Measurements from ENCODE around the gene ABCG5. TPM values are rescaled to one million over a fixed set of nuclear protein-coding genes. Genes with fewer than 3 reads are reported as not detected.

Gene ABCG5
- polyA plus RNA-seq (2013, experiment 1 of 2; ENCODE audit: insufficient read length): 0.05 TPM
- not detected for polyA plus RNA-seq (2013, experiment 2 of 2; ENCODE audit: insufficient read length)

DNA sequence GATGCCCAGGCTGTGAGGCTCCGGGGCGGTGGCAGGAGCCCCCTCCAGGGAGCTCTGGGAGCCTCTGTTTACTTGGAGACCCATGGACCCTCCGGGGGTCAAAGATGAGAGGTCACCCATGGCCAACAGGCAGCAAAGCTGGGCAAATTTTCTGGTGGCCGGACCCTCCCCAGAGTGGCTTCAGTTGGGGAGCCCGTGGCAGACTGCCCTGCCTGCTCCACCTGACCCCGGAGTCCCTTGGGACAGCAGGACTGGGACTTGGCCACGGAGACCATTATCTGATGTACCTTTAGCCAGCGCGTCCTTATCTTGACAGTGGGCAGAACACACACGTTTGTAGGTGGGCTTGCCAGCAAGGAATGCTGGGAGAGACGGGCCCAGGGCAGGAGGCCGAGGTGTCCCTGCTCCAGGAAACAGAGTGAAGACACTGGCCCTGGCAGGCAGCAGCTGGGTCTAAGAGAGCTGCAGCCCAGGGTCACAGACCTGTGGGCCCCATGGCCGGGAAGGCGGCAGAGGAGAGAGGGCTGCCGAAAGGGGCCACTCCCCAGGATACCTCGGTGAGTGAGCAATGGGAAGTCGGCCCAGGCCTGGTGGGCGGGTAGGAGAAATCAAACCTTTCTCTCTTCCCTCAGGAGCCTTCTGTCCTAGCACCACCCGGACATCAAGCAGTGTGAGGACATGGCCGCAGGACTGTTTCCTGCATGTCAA, at the start of gene ABCG5, which contains the start of gene ABCG8:
Gene ABCG5 (minus strand): TSS at position 280 of the 708 bp plus-strand sequence. CDS start 160 bp downstream, at position 120.
Gene ABCG8 (plus strand): TSS at position 412 of the 708 bp plus-strand sequence. CDS start 83 bp downstream, at position 495.
- DNase-seq: no peak

DNA sequence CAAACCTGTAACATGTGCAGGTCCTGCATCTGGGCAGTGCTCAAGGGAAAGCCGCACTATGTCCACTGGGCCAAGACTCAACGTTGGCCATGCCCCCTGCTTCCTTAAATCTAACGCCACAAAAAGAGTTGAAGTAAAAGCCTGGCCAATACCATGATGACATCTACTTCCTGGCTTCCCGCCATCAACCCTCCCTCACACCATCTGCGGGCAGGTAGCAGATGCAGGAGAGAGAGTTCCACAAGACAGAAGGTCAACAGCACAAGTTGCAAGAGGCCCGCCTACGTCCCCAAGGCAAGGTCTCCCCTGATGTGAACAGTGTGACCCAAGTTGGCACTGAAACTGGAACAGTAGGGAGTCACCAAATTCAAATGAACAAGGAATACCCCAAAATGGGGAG, 48.5 kb upstream of the ABCG5 start:
- no peak for DNase-seq

DNA sequence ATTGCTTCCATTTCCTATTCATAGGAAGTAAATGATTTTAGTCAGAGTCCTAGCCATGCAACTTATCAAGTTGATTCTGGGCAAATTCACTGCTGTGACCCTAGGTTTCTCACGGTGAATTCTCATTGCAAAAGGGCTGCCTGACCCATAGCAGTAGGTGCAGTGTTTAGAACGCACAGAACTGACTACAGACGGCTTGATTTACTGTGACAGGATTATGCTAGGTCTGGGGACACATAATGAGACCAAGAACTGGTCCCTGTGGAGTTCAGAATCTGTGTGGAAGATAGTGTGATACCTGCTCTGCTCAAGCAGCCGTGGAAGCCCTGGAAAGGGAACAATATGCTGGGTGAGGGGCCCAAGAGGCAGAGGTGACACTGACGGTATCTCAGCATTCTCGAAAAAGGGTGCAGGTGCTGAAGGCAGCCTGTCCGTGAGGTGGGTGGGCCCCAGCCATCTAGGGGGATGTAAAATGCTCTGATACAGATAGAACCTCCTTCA, 46.5 kb upstream of the ABCG5 start:
- no peak for DNase-seq

DNA sequence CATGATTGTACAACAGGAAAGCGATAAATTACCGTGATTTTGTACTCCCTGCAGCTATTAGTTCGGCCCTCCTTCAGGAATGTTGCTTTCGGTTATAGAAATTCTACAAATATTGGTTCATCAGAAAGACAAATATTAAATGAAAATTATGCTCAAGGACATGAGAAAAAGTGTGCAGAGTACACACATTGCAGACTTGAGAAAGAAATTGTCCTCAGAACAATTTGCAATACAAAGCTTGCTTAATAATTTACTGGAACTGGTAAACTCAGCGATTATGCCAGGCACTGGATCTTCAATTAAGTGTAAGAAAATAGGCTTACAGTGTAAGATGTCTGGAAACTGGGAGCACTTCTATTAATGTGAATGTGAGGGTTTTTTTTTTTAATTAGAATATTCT, 46.0 kb upstream of the ABCG5 start:
- no peak for DNase-seq

DNA sequence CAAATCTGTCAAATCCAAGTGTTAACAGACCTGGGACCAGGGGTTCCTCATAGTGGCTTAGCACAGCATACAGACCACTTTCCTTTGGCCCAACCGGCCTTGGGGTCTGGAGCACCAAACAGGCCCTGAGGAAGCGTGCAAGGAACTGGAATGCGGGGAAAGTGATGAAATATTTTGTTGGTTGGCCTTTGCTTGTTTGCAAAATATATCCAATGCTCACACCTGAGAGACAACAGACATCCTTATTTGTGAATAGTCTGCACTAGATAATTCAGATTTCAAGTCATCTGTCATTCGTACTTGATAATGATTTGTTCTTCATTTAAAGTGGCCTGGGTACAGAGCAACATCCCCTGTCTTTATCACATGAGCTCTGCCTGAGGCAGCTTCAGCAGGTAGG, 43.7 kb upstream of the ABCG5 start:
- DNase-seq: no peak

DNA sequence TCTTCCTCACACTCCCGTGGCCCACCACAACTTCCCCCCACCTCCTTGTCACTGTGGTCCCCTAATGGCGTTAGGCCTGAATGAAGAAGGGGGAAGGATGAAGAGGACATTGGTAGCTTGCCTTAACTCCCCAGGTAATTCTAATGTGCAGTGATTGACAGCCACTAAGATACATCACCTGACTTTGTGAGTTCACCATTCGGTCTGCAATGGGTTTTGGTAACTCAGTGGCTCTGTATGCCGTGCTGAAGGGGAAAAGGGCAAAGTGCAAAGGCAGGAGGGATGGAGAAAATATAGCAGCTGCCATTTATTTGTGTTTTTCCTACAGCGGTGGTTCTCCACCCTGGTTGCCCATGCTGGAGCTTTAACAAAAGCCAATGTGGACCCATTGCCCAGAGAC, 42.3 kb upstream of the ABCG5 start:
- DNase-seq: no peak

DNA sequence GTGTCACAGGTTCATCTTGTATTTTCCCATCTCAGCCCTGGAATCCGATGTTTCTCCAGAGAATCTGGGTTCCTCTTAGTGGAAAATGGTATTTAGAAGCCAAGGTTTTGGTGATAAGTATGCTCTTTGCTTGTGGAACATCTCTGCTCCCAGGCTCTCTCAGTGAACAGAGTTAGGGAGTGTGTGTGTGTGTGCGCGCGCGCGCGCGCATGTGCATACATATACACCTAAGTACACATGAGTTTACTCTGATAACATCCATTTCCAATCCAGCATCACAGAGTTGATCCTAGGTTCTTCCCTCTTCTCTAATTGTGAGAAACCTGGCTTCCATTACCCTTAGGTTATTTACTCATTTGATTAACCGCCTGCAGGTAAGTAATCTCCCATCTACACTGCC, 41.8 kb upstream of the ABCG5 start:
- no peak for DNase-seq

DNA sequence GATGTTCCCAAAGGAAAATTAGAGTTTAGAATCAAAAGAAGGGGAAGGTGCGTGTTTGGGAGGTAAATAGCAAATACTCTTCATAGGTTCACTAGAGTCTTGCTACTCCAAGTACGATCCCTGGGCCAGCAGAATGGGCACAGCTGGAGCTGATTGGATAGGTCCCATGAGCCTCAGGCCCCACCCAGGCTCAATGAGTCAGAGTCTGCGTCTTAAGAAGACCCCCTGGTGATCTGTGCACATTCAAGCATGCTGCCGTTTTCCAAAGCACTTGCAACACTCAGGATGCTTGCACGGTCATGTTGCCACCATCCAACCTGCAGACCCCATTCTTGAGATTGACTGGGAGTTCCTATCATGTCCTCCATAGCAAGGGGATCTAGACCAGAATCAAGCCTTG, 40.6 kb upstream of the ABCG5 start:
- DNase-seq: peak; percentile 48

DNA sequence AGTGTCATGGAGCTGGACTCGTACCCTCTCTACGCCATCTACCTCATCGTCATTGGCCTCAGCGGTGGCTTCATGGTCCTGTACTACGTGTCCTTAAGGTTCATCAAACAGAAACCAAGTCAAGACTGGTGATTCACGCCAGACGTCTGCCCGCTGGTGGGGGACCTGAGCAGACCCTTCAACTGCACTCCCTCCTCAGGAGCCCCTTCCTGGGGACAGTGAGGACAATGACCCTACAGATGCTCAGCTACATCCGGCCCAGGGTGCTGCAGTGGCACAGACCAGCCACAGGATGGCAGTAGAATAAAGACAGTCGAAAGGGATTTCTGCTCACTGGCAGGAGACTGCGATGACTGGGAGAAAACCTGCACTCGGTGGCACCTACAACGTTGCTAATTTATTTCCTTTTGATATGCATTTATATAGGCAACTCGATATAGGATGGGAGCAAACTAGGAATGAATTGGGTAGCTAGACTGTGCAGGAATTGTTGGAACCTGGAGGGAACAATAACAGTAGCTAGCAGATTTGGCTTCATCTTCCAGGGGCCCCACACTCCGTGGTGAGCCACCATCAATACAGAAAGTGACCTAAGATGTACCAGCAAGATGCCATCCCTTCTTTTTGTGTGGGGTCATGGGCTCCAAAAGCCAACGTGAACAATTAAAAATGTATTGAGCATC, 39.3 kb upstream of the ABCG5 start:
- peak; percentile 52 for DNase-seq

DNA sequence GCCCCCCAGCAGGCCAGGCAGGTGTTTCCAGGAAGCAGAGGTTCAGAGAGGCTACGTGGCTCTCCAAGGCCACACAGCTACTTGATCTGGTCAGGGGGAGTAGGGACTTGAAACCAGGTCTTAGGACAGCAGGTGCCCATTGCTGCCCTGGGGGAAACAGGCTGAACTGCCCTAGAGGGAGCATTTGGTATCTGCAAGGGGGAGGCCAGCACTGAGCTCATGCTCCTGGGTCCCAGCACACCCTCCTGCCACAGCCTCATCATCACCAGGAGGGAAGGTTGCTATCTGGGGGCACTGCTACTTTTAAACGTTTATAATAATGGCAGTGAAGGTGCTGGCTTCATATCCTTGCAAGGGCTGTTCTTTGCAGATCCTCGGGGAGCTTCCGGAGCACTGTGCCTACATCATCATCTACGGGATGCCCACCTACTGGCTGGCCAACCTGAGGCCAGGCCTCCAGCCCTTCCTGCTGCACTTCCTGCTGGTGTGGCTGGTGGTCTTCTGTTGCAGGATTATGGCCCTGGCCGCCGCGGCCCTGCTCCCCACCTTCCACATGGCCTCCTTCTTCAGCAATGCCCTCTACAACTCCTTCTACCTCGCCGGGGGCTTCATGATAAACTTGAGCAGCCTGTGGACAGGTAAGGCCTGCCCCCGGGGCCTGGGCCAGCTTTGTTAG, 36.3 kb upstream of the ABCG5 start:
- no peak for DNase-seq

DNA sequence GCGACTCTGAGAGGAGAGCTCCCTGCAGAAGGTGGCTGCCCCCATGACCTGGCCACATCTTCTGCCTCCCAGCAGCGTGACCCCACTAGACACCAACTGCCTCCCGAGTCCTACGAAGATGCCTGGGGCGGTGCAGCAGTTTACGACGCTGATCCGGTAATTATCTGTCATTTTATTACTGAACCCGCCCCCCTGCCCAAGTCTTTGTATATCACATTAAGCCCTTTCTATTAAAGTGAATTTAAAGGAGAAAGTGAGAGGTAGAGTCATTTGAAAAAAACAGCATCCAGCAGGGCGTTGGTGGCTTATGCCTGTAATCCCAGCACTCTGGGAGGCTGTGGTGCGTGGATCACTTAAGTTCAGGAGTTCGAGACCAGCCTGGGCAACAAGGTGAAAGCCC, 33.5 kb upstream of the ABCG5 start:
- no peak for DNase-seq

DNA sequence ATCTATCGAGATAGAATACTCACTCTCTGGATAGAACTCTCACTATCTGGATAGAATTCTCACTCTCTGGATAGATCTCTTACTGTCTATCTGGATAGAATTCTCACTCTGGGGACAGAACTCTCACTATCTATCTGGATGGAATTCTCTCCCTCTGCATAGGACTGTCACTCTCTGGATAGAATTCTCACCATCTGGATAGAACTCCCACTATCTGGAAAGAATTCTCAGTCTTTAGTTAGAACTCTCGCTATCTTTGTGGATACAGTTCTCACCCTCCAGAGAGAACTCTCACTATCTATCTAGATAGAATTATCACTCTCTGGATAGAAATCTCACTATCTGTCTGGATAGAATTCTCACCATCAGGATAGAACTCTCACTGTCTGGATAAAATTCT, 16.7 kb upstream of the ABCG5 start:
- no peak for DNase-seq

DNA sequence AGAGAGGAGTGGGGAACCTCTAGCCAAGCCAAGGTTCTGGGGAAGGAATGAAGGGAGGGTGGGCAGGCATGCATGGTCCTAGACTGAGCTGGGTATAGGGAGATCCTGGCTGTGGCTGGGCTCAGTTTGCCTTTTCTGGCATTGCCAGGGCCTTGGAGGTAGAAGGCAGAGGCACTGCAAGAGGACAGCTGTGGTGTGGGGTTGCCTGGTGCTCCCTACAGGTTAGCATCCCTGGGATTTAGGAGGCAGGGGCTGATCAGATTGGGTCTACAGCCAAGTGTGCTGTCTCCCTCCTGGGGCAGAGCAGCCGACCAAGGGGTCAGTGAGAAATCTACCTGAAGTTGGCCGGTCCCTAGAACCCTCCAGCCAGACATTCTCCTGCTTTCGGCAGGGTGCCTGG, 16.0 kb upstream of the ABCG5 start:
- DNase-seq: no peak

DNA sequence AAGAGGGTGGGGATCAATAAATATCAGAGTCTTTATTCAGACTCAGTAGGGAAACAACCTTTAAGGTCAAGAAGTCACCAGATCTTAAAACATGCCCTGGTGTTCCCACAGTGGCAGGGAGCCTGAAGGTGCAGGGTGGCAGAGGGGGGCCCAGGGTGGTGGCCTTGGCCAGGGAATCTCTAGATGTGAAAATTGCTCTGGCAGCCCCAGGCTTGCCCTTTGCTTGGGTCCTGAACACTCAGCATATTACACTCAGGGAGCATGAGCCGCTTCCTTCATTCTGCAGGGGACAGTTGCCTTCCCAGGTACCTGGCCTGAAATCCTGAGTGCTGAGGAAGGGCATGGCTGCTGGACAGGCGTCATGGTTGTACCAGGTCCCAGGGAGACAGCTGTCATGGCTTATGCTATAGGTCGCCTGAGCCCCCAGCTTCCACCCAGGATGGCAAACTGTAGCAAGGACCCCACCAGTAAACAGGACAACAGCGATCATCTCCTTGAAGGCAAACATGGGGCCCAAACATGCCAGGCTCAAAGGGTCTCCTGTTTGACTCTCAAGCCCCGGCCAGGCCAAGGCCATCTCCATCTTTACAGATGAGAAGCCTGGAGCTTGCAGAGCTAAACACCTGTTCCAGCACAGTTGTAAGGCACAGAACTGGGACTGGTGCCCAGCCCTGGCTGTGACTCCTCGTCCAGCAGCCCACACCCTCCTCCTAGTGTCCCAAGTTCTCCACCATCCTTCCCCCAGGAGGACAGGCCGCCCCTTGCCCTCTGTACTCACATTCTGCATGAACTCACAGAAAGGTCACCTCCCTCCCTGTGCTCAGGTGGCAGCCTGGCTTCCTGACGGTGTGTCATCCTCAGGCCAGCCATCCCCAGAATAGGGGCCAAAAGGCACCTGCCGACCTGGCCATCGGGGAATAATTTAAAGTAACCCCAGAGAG, 14.8 kb upstream of the ABCG5 start:
- no peak for DNase-seq

DNA sequence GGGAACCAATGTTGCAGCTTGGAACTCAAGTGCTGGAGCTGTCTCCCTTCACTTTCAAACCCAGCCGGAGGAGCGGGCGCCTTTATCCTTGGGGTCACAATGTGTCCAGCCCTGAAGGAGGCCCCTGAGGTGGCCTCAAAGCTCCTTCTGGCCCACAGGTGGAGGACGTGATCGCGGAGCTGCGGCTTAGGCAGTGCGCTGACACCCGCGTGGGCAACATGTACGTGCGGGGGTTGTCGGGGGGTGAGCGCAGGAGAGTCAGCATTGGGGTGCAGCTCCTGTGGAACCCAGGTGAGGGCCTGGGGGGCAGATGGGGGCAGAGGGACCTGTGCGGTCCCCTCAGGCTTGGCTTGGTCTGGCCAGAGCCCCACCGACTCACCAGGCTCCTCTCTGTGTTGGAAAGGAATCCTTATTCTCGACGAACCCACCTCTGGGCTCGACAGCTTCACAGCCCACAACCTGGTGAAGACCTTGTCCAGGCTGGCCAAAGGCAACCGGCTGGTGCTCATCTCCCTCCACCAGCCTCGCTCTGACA, 13.6 kb upstream of the ABCG5 start:
- DNase-seq: no peak

DNA sequence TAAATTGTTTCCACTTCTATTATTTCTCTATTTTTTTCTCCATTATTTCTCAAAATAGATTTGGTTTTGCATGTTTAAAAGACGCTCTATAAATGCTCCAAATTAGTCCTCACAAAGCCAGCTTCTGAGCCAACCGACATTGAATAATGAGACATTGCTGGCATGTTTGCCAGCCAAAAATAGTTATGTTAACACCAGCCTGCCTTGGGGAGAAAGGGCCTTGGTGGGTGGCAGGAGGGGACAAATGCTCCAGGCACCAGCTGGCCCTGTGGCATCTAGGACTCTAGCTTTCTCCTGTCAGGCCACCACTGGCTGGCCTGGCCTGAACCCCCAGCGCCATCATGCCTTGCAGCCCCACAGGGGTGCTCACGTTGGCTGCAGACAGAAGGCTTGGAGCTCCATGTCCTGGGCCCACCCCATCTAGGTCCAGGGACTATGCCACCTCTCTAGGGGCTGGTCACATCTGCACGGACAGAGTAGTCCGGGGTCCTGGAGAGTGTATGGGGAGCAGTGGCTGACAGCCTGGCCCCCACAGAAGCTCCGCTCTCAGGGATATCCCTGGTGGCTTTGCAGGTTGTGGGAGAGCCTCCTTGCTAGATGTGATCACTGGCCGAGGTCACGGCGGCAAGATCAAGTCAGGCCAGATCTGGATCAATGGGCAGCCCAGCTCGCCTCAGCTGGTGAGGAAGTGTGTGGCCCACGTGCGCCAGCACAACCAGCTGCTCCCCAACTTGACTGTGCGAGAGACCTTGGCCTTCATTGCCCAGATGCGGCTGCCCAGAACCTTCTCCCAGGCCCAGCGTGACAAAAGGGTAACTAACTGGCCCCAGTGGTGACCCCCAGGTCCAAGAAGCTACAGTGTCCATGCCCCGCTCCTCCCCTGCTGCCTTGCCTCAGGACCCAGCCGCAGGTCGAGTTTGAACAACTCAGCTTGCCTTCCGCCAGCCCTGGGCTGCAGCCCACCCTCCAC, 12.7 kb upstream of the ABCG5 start:
- DNase-seq: no peak

DNA sequence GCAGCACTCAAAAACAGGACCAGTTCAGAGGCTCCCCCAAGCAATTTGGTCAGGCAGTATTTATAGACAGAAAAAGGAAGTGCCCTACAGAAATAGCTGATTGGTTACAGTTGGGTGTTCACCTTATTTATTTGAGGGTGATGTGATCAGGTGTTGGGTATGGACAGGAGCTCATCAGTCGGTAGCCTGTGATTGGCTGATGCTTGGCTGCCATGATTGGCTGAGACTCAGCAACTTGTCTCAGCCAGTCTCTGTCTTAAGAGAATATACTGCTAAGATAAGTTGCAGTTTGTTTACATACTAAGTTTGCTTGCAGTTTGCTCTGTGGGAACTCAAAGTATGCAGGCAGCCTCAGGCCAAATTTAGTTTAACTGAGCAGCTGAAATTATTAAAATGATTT, 9.6 kb upstream of the ABCG5 start:
- no peak for DNase-seq

DNA sequence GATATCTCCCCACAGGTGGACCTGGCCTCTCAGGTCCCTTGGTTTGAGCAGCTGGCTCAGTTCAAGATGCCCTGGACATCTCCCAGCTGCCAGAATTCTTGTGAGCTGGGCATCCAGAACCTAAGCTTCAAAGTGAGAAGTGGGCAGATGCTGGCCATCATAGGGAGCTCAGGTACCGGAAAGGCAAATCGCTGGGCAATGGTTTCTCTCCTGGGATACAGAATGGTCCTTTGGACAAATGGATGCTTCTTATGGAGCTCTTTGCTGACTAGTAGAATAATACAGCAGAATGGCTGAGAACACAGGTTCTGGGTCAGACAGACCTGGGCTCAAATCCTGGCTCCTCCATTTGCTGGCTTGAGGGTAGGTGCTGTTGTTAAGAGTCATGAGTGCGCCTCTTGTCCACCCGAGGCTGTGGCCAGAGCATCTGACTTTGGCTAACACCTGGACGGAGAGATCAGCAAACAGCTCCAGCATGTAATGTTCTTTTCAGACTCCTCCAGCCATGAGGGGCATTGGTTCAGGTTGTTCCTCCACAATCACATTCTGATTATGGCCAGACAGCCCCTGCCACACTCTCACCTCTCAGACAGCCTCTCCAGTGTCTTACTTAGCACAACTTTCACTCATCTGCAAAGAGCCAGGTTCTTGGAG, 7.6 kb upstream of the ABCG5 start:
- no peak for DNase-seq

DNA sequence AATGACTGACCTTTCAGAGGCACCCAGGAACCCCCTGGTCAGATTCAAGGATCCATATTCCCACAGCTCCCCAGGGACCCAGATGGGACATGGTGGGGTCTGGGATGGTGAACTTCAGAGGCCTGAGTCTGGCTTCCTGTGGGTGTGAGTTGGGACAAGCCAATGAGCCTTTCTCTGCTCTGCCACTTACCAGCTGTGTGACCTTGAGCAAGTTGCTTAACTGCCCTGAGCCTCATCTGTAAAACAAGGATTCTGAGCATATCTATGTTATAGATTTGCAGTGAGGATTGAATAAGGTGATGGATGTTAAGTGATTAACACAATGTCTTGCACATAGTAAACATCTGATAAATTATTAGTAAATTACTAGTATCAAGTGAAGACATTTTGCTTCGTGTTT, 6.5 kb upstream of the ABCG5 start:
- DNase-seq: no peak

DNA sequence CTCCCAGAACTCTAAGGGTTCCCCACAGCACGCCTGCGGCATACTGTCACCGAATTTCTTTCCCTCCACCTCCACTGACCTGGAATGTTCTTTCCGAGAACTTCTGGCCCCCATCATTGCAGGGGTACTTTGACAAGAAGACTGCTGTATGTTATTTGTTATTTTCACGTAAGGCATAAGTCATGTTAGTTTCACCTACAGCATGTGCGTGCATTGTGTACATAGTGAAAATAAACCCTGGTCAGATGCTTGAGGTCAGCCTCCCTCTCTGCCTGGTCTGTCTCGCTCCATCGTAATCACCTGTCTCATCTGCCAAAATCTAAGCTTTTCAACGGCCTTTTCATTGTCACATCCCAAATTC, 4.2 kb upstream of the ABCG5 start:
- DNase-seq: no peak
